Esophagus muscularis mucosa (tissue), 4 donors: ENCODE measurements around the gene CCDC83.
"Not testable (repeated sequence)": the region's sequence is repeated elsewhere in the genome, so short reads cannot be mapped to it uniquely, and the experiment has no call there.

ENCODE experiments used
- CTCF ChIP-seq, 3 experiments: fragments of 200-600 bp in 2 of 3; fragments of 450-650 bp in 1 of 3; sonication (generic) in 2 of 3; IDR thresholded peaks; one replicate each; pipeline ENCODE4 v1.5.1; 2017 to 2019; ENCODE audit warnings: antibody characterized with exemption in 3 of 3, mild to moderate bottlenecking in 2 of 3, moderate library complexity in 1 of 3
- EP300 ChIP-seq: sonication (generic); formaldehyde crosslinking; IDR thresholded peaks from one replicate; pipeline ENCODE4 v1.6.1; 2017; ENCODE audit warnings: antibody characterized with exemption
- POLR2A ChIP-seq: fragments of 450-650 bp; IDR thresholded peaks from one replicate; pipeline ENCODE4 v1.6.1; 2017; ENCODE audit warnings: antibody characterized with exemption, moderate library complexity, mild to moderate bottlenecking, low read depth
- POLR2AphosphoS5 ChIP-seq, 2 donors: sonication (generic); formaldehyde crosslinking; IDR thresholded peaks; one replicate each; pipeline ENCODE4 v1.6.1; 2017; ENCODE audit warnings: antibody characterized with exemption in 2 of 2

DNA sequence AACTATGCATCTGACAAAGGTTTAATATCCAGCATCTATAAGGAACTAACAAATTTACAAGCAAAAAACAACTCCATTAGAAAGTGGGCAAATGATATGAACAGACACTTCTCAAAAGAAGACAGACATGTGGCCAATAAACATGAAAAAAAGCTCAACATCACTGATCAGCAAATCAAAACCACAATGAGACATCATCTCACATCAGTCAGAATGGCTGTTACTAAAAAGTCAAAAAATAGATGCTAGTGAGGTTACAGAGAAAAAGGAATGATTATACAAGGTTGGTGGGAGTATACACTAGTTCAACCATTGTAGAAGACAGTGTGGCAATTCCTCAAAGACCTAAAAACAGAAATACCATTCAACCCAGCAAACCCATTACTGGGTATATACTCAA, 14.3 kb upstream of the CCDC83 start:
- not testable (repeated sequence) for TF ChIP-seq CTCF (IDR thresholded peaks at IDR 0.05); POLR2AphosphoS5 (IDR thresholded peaks at IDR 0.05); EP300; POLR2A
